ENCODE results near the gene MARCHF10. TPM values are rescaled to one million over a fixed set of nuclear protein-coding genes. Genes with fewer than 3 reads are reported as not detected.

The MARCHF10 gene
- polyA plus RNA-seq, 4 donors, result 0.54 to 1.2 (median 0.95) TPM

GRCh38 chr17:62823111-62823893, 15.2 kb upstream of the MARCHF10 start:
- no peak for DNase-seq (ENCODE audit: low read depth in 4 of 4, low spot score in 3 of 4)

- DNase-seq (ENCODE audit: low read depth in 4 of 4, low spot score in 3 of 4), result no peak
These were observed 14.2 kb upstream of the MARCHF10 start for GRCh38 chr17:62822080-62822904.

GRCh38 chr17:62821189-62822079, 13.3 kb upstream of the MARCHF10 start:
- no peak for DNase-seq (ENCODE audit: low read depth in 4 of 4, low spot score in 3 of 4)

GRCh38 chr17:62819511-62820221, 11.6 kb upstream of the MARCHF10 start:
- peak in 1 of 4 donors; percentile 58 for DNase-seq (ENCODE audit: low read depth in 4 of 4, low spot score in 3 of 4)

- DNase-seq (ENCODE audit: low read depth in 4 of 4, low spot score in 3 of 4), result no peak
These were observed 10.4 kb upstream of the MARCHF10 start for GRCh38 chr17:62818526-62818925.

GRCh38 chr17:62816282-62816839, 8.2 kb upstream of the MARCHF10 start:
- no peak for DNase-seq (ENCODE audit: low read depth in 4 of 4, low spot score in 3 of 4)

GRCh38 chr17:62809656-62810055, 1.5 kb upstream of the MARCHF10 start:
- DNase-seq (ENCODE audit: low read depth in 4 of 4, low spot score in 3 of 4), result no peak

GRCh38 chr17:62808576-62808970, 459 bp upstream of the MARCHF10 start:
- DNase-seq (ENCODE audit: low read depth in 4 of 4, low spot score in 3 of 4), result no peak

- no peak for DNase-seq (ENCODE audit: low read depth in 4 of 4, low spot score in 3 of 4)
These were observed 2.9 kb downstream of the MARCHF10 start for GRCh38 chr17:62805234-62805633.

GRCh38 chr17:62804822-62805221, 3.3 kb downstream of the MARCHF10 start:
- DNase-seq (ENCODE audit: low read depth in 4 of 4, low spot score in 3 of 4), result no peak

- no peak for DNase-seq (ENCODE audit: low read depth in 4 of 4, low spot score in 3 of 4)
These were observed 4.1 kb downstream of the MARCHF10 start for GRCh38 chr17:62804025-62804424.

GRCh38 chr17:62802561-62803205, 5.4 kb downstream of the MARCHF10 start:
- DNase-seq (ENCODE audit: low read depth in 4 of 4, low spot score in 3 of 4), result no peak

- no peak for DNase-seq (ENCODE audit: low read depth in 4 of 4, low spot score in 3 of 4)
These were observed 6.5 kb downstream of the MARCHF10 start for GRCh38 chr17:62801553-62802114.

GRCh38 chr17:62800585-62800984, 7.5 kb downstream of the MARCHF10 start:
- DNase-seq (ENCODE audit: low read depth in 4 of 4, low spot score in 3 of 4), result no peak

- no peak for DNase-seq (ENCODE audit: low read depth in 4 of 4, low spot score in 3 of 4)
These were observed 10.2 kb downstream of the MARCHF10 start for GRCh38 chr17:62797959-62798358.

GRCh38 chr17:62796291-62796690, 11.8 kb downstream of the MARCHF10 start:
- DNase-seq (ENCODE audit: low read depth in 4 of 4, low spot score in 3 of 4), result no peak

GRCh38 chr17:62794666-62794971, 13.5 kb downstream of the MARCHF10 start:
- DNase-seq (ENCODE audit: low read depth in 4 of 4, low spot score in 3 of 4), result no peak

- no peak for DNase-seq (ENCODE audit: low read depth in 4 of 4, low spot score in 3 of 4)
These were observed 14.0 kb downstream of the MARCHF10 start for GRCh38 chr17:62793919-62794665.

- no peak for DNase-seq (ENCODE audit: low read depth in 4 of 4, low spot score in 3 of 4)
These were observed 15.7 kb downstream of the MARCHF10 start for GRCh38 chr17:62792447-62792800.
